PFSK-1 (cell line): ENCODE measurements around the gene NAXE.

ENCODE experiments used
- POLR2AphosphoS5 ChIP-seq: IDR thresholded peaks from 2 replicates; pipeline ENCODE4 v1.6.1; 2012; ENCODE audit warnings: low read depth, mild to moderate bottlenecking, control low read depth, low read length, moderate library complexity
- REST ChIP-seq, 2 experiments: IDR thresholded peaks; 2 replicates each; pipeline versions ENCODE4 v1.6.1 to v1.8.0; 2011 to 2012; ENCODE audit warnings: low read depth in 2 of 2, low read length in 2 of 2, control low read depth in 1 of 2, inconsistent platforms in 1 of 2, mild to moderate bottlenecking in 1 of 2, moderate library complexity in 1 of 2; ENCODE audit not compliant: insufficient read depth in 1 of 2
- SIN3A ChIP-seq: IDR thresholded peaks from 2 replicates; pipeline ENCODE4 v1.6.1; 2012; ENCODE audit warnings: mild to moderate bottlenecking, low read length, moderate library complexity, borderline replicate concordance; ENCODE audit not compliant: insufficient read depth
- TAF1 ChIP-seq: IDR thresholded peaks from 2 replicates; pipeline ENCODE4 v1.6.1; 2012; ENCODE audit warnings: low read length, control low read depth, borderline replicate concordance; ENCODE audit not compliant: insufficient read depth

- no peak for TF ChIP-seq REST (IDR thresholded peaks at IDR 0.05; ENCODE audit: insufficient read depth in 1 of 2, low read depth in 2 of 2, low read length in 2 of 2)
- no peak; the same call in 1 of the 2 replicates for TF ChIP-seq POLR2AphosphoS5
- no peak for TF ChIP-seq SIN3A
- no peak for TF ChIP-seq TAF1
Observed at GRCh38 chr1:156595016-156595415, 3.4 kb downstream of the NAXE start.
